WTC11 (cell line): ENCODE results near the gene ZNF568. TPM values are rescaled to one million over a fixed set of nuclear protein-coding genes. Genes with fewer than 3 reads are reported as not detected.

ENCODE experiments used
- ATAC-seq: fragments of 200-7000 bp; cut with Tn5 transposase; 2 replicates; pipeline ENCODE4 v1.10.0; 2021; ENCODE audit warnings: mild to moderate bottlenecking, moderate library complexity
- CTCF ChIA-PET: fragments of 300-600 bp; sonication (Branson Sonifier 250); formaldehyde crosslinking; loops from one replicate; lab custom pipeline; 2021; ENCODE audit warnings: antibody characterized with exemption; lab: Charles Lee
- POLR2A ChIA-PET: fragments of 350-600 bp; sonication (Branson Sonifier 250); formaldehyde crosslinking; loops from one replicate; lab custom pipeline; 2021; ENCODE audit warnings: antibody characterized with exemption; lab: Charles Lee
- DNase-seq: peaks from one replicate; pipeline ENCODE4 v3.0.0; 2021; ENCODE audit warnings: low spot score
- H3K27ac Mint-ChIP-seq: 2 replicates; pipeline ENCODE4 v1.8.0; 2021; ENCODE audit warnings: mixed read lengths
- H3K27me3 Mint-ChIP-seq: 2 replicates; pipeline ENCODE4 v1.8.0; 2021; ENCODE audit warnings: low read depth, mild to moderate bottlenecking, moderate library complexity, mixed read lengths
- H3K36me3 Mint-ChIP-seq: 2 replicates; pipeline ENCODE4 v1.8.0; 2021; ENCODE audit warnings: mixed read lengths
- H3K4me1 Mint-ChIP-seq: 2 replicates; pipeline ENCODE4 v1.8.0; 2022; ENCODE audit warnings: mixed read lengths
- H3K4me3 Mint-ChIP-seq: 2 replicates; pipeline ENCODE4 v1.8.0; 2021; ENCODE audit warnings: mild to moderate bottlenecking, moderate library complexity, mixed read lengths
- H3K9me3 Mint-ChIP-seq: 2 replicates; pipeline ENCODE4 v1.8.0; 2021; ENCODE audit warnings: mixed read lengths
- AR ChIP-seq: fragments of 250-450 bp; sonication (Bioruptor Pico); IDR thresholded peaks from 2 replicates; pipeline ENCODE4 v1.9.0; 2021; ENCODE audit warnings: mild to moderate bottlenecking
- CTCF ChIP-seq: fragments of 200-600 bp; IDR thresholded peaks from 2 replicates; pipeline ENCODE4 v1.8.0; 2022; ENCODE audit warnings: antibody characterized with exemption
- E2F5 ChIP-seq: sonication (generic); formaldehyde crosslinking; IDR thresholded peaks from 2 replicates; pipeline ENCODE4 v1.8.1; 2022; ENCODE audit warnings: mild to moderate bottlenecking, moderate library complexity, missing genetic modification reagents
- ELF4 ChIP-seq: sonication (generic); formaldehyde crosslinking; IDR thresholded peaks from 2 replicates; pipeline ENCODE4 v1.8.1; 2022; ENCODE audit warnings: low read depth, mild to moderate bottlenecking, moderate library complexity, missing genetic modification reagents
- FOXP4 ChIP-seq: sonication (generic); formaldehyde crosslinking; IDR thresholded peaks from 2 replicates; pipeline ENCODE4 v1.8.0; 2022; ENCODE audit warnings: mild to moderate bottlenecking, missing genetic modification reagents
- IRF1 ChIP-seq: sonication (generic); formaldehyde crosslinking; IDR thresholded peaks from 2 replicates; pipeline ENCODE4 v1.8.0; 2023; ENCODE audit warnings: missing genetic modification reagents
- NR1H2 ChIP-seq: sonication (generic); formaldehyde crosslinking; IDR thresholded peaks from 2 replicates; pipeline ENCODE4 v1.9.0; 2021; ENCODE audit warnings: mild to moderate bottlenecking, moderate library complexity, missing genetic modification reagents
- NR2C2 ChIP-seq: sonication (generic); formaldehyde crosslinking; IDR thresholded peaks from 2 replicates; pipeline ENCODE4 v1.8.0; 2022; ENCODE audit warnings: mild to moderate bottlenecking, missing genetic modification reagents
- PRRX2 ChIP-seq: fragments of 250-450 bp; sonication (Bioruptor Pico); IDR thresholded peaks from 2 replicates; pipeline ENCODE4 v1.8.0; 2021; ENCODE audit warnings: mild to moderate bottlenecking
- SOX15 ChIP-seq: fragments of 250-450 bp; sonication (Bioruptor Pico); IDR thresholded peaks from 2 replicates; pipeline ENCODE4 v1.9.0; 2021; ENCODE audit warnings: mild to moderate bottlenecking
- STAT6 ChIP-seq: sonication (generic); formaldehyde crosslinking; conservative IDR thresholded peaks from 2 replicates; pipeline ENCODE4 v1.8.1; 2023; ENCODE audit warnings: mild to moderate bottlenecking, low read depth, missing genetic modification reagents, moderate library complexity
- TCF7 ChIP-seq: sonication (generic); formaldehyde crosslinking; IDR thresholded peaks from 2 replicates; pipeline ENCODE4 v1.8.0; 2022; ENCODE audit warnings: mild to moderate bottlenecking, low read depth, missing genetic modification reagents, moderate library complexity
- TEAD1 ChIP-seq: sonication (generic); formaldehyde crosslinking; IDR thresholded peaks from 2 replicates; pipeline ENCODE4 v1.8.0; 2022; ENCODE audit warnings: mild to moderate bottlenecking, missing genetic modification reagents
- ZBTB21 ChIP-seq: sonication (generic); formaldehyde crosslinking; IDR thresholded peaks from 2 replicates; pipeline ENCODE4 v1.8.1; 2023; ENCODE audit warnings: mild to moderate bottlenecking, missing genetic modification reagents, borderline replicate concordance
- ZNF219 ChIP-seq: sonication (generic); formaldehyde crosslinking; IDR thresholded peaks from 2 replicates; pipeline ENCODE4 v1.8.0; 2023; ENCODE audit warnings: missing genetic modification reagents, mild to moderate bottlenecking, borderline replicate concordance
- ZSCAN18 ChIP-seq: fragments of 250-450 bp; sonication (Bioruptor Pico); IDR thresholded peaks from 2 replicates; pipeline ENCODE4 v2.1.2; 2022; ENCODE audit warnings: mild to moderate bottlenecking, moderate library complexity
- total RNA-seq: library from RNA; stranded (reverse); gene quantifications from 3 replicates; pipeline ENCODE4 v1.2.3, GENCODE V29; 2021

Gene ZNF568
- total RNA-seq, 1 experiment from 2014 or later: 10.5 TPM

GRCh38 chr19:36999313-36999712, 83.2 kb downstream of the ZNF568 start (continued):
- TF ChIP-seq FOXP4 (CRISPR knock-in tag): no peak
- TF ChIP-seq ELF4 (CRISPR knock-in tag): no peak
- no peak for TF ChIP-seq AR (CRISPR knock-in tag)

GRCh38 chr19:37007587-37008220, 91.6 kb downstream of the ZNF568 start:
- Mint-ChIP-seq H3K4me3 (no peak overlapping the region), H3K4me1 (peaks cover 15% of the 10 kb centered on the region), H3K36me3 (peaks cover 23% of the 10 kb centered on the region), H3K27me3 (peaks cover 8% of the 10 kb centered on the region), H3K27ac (no peak overlapping the region), H3K9me3 (peaks cover 45% of the 10 kb centered on the region)
- TF ChIP-seq NR2C2 (CRISPR knock-in tag) (no peak), TEAD1 (no peak), IRF1 (CRISPR knock-in tag) (no peak), E2F5 (no peak), PRRX2 (no peak), ZSCAN18 (no peak), ZBTB21 (no peak), NR1H2 (CRISPR knock-in tag) (no peak), STAT6 (no peak), SOX15 (CRISPR knock-in tag) (no peak), CTCF (no peak), TCF7 (CRISPR knock-in tag) (no peak), ZNF219 (no peak)
- ChIA-PET POLR2A (no interaction called here), CTCF (no interaction called here)
- ATAC-seq: no peak
- no peak for DNase-seq
